ENCODE measurements around the gene TENT5C.
"Not testable (repeated sequence)": the region's sequence is repeated elsewhere in the genome, so short reads cannot be mapped to it uniquely, and the experiment has no call there.

The TENT5C gene

DNA sequence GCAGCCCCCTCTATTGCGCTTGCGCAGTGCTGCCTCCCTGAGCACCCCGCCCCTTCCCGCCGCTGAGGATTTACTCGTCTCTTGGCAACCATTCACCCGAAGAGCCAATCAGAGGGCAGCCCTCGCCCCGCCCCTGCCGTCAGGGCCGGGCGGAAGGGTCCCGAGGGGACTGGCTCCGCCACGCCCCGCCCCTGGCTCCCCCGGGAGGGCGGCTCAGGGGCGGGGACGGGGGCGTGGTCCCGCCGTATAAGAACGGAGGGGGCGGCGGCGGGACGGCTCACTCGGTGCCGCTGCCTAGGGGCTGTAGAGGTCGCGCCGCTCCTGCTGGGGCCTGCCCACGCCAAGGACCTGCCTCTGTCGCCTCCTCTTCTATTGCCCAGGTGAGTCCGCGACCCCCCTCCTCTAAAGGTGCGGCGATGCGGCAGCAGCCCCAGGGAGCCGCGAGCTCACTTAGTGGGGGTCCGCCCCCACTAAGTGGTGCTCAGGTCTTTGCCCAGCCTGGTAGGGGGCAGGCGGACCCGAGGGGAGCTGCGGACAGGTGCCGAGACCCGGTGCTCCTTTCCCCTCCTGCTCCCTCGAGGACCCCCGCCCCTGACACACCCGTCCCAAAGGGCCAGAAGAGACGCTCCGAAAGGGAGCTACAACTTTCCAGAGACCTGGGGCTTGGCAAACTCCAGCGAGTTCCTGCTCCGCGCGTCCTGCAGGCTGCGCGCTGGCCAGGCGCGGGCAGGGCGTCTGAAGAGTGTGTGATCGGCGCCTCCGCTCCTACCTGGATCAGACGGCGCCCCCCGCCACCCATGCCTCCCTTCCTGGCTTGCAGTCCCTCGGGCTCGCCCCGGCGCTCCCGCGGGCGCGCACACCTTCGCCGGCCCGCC is at the start of gene TENT5C:
TSS of gene TENT5C (plus strand) at position 275 of the 875 bp plus-strand sequence. CDS start 16,821 bp downstream, outside the sequence.
- TF ChIP-seq ZNF274 (IDR thresholded peaks at IDR 0.05; ENCODE audit: low read depth, low read length) = no peak
- H3K4me3 ChIP-seq (ENCODE audit: low read length) = peak within 1 kb of the TSS; percentile 74

DNA sequence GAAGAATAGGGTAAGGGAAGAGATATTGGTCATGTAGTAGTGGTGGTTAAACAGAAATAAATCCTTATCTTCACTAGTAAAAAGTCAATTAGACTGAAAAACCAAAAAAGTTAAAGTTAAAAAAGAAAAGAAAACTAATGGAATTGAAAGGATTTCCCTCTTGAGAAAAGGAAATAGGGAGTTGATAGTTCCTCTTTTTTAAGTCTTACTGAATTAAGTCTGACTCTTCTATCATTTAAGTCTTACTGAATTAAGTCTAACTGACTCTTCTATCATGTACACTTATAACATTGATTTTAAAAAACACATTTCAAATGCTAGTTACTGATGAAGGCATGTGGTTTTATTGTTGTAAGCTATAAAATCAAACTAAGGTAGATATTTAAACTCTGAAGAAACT is 49.5 kb upstream of the TENT5C start:
- H3K4me3 ChIP-seq (ENCODE audit: low read length) = no peak overlapping the region
- TF ChIP-seq ZNF274 (IDR thresholded peaks at IDR 0.05; ENCODE audit: low read depth, low read length) = no peak

DNA sequence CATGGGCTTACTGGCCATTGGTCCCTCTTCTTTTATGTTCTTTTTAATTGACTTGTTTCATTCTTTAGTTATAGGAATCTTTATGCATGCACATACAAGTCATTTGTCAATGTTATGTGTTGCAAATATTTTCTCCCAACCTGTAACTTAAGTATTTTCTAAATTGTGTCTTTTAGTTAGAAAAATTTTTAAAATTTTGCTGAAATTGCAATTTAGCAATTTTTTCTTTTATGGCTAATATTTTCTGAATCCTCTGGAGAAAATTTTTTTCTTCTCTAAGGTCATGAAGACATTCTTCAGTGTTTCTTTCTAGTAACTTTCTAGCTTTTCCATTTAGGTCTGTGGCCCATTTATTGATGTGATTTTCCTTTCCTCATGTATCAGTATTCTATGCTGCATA is 48.9 kb upstream of the TENT5C start:
- no peak overlapping the region for H3K4me3 ChIP-seq (ENCODE audit: low read length)
- TF ChIP-seq ZNF274 (IDR thresholded peaks at IDR 0.05; ENCODE audit: low read depth, low read length) = no peak

DNA sequence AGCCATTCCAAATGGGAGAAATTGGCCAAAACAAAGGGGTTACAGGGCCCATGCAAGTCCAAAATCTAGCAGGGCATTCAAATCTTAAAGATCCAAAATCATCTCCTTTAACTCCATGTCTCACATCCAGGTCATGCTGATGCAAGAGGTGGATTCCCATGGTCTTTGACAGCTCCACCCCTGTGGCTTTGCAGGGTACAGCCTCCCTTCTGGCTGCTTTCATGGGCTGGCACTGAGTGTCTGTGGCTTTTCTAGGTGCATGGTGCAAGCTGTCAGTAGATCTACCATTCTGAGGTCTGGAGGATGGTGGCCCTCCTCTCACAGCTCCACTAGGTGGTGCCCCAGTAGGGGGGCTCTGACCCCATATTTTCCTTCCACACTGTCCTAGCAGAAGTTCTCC is 47.4 kb upstream of the TENT5C start:
- not testable (repeated sequence) for H3K4me3 ChIP-seq (ENCODE audit: low read length)

DNA sequence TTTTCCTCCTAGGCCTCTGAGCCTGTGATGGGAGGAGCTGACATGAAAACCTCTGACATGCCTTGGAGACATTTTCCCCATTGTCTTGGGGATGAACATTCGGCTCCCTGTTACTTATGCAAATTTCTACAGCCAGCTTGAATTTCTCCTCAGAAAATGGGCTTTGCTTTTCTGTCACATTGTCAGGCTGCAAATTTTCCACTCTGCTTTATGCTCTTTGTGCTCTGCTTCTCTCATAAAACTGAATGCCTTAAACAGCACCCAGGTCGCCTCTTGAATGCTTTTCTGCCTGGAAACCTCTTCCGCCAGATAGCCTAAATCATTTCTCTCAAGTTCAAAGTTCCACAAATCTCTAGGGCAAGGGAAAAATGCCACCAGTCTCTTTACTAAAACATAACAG is 46.7 kb upstream of the TENT5C start:
- H3K4me3 ChIP-seq (ENCODE audit: low read length) = no peak overlapping the region
- no peak for TF ChIP-seq ZNF274 (IDR thresholded peaks at IDR 0.05; ENCODE audit: low read depth, low read length)

DNA sequence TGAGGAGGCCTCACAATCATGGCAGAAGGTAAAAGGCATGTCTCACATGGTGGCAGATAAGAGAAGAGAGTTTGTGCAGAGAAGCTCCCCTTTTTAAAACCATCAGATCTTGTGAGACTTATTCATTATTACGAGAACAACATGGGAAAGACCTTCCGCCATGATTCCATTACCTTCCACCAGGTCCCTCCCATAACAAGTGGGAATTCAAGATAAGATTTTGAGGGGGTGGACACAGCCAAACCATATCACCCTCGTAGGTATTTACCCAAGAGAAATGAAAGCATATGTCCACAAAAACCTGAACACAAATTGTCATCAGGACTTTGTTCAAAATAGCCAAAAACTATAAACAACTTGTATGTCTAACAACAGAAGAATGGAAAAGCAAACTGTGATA is 45.9 kb upstream of the TENT5C start:
- TF ChIP-seq ZNF274 (IDR thresholded peaks at IDR 0.05; ENCODE audit: low read depth, low read length) = no peak
- no peak overlapping the region for H3K4me3 ChIP-seq (ENCODE audit: low read length)

DNA sequence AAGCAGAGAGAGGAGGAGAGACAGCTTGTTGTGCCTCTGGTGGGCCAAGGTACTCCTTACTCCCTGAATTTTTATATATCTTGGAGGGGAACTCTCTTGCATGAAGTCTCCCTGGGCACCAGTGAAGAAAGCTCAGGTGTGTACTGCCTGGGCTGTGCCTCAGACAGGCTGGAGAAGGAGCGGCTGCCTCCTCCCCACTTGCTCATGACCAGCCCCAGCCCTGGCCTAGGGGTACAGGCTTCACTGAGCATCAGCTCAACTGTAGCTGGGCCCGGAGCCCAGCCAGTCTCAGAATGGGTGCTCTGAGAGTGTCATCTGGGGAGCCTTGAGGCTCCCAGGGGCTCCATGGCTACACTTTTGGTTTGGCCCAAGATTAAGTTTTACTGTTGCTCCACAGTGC is 44.8 kb upstream of the TENT5C start:
- no peak for TF ChIP-seq ZNF274 (IDR thresholded peaks at IDR 0.05; ENCODE audit: low read depth, low read length)
- no peak overlapping the region for H3K4me3 ChIP-seq (ENCODE audit: low read length)

DNA sequence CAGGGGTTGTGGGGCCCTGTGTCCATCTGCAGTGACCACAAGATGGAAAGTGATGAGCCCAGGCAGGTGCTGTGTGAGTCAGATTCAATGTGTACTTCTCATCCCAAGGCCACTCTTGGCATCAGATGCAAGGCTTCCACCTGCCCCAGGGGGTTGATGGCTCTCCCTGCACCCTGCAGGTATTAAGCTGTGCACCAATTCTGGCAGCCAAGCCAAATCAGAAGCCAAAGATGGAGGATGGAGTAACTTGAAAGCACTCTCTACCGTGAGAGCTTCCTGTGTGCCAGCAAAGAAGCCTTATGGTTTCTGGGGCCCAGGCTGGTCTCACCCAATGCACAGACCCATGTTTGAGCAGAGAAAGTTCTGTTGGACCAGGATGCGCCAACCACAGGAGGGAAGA is 44.3 kb upstream of the TENT5C start:
- no peak for TF ChIP-seq ZNF274 (IDR thresholded peaks at IDR 0.05; ENCODE audit: low read depth, low read length)
- no peak overlapping the region for H3K4me3 ChIP-seq (ENCODE audit: low read length)

DNA sequence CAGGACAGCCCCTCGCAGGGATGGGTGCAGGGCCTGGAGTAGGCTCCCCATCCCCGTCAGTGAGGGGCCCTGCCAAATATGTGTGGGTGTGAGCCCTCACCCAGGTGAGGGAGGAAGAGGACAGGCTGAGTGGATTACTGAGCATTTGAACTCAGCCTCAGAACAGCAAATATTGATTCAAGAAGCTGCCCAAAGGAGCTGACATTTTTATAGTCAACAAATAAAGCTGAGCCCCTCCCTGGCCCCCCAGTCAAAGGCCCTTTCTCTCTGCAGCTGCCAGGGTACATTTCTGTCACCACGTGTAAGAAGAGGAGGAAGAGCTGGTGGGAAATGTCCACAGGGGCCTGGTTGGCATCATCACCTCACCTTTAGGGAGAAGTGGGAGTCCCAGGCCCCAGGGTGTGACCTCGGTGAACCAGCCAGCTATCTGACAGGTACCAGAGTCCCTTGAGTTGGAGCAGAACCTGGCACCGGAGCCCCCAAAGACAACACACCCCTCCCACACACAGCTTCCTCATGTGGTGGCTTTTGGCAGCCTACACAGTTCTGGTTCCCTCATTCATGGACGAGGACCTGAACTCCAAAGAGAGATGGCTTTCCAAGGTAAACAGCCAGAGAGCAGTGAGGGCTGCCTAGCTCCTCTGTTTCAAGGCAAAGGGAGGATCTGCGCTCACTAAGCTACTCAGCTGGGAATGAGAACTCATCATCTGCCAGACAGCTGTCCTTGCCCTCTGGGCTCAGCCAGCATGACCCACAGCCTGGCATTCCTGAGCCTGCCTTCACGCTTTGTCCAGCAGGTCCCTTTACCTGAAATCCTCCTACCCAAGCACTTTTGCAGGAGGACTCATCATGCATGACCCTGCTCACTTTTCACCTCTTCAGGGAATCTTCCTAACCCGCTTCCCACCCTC is 43.0 kb upstream of the TENT5C start:
- no peak for TF ChIP-seq ZNF274 (IDR thresholded peaks at IDR 0.05; ENCODE audit: low read depth, low read length)

DNA sequence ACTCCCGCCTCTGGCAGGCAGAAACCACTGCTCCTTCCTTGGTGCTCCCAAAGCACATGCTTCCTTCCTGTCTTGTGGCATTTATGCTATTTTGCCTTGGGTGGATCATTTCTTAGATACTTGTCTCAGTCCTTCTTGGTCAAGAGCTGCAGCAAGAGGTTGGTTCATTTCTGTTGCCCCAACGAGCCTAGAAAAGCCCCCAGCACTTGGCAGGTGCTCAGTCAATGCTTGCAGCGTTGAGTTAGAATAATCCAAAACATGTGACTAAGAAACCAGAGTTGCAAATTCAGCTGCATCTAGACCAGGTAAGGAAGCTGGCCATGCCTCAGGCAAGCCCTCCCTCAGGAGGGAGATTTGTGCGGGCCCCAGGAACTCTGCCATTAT is 42.4 kb upstream of the TENT5C start:
- TF ChIP-seq ZNF274 (IDR thresholded peaks at IDR 0.05; ENCODE audit: low read depth, low read length) = no peak
- H3K4me3 ChIP-seq (ENCODE audit: low read length) = no peak overlapping the region

More for the DNA sequence above, 43.0 kb upstream of the TENT5C start:
- H3K4me3 ChIP-seq (ENCODE audit: low read length) = no peak overlapping the region

DNA sequence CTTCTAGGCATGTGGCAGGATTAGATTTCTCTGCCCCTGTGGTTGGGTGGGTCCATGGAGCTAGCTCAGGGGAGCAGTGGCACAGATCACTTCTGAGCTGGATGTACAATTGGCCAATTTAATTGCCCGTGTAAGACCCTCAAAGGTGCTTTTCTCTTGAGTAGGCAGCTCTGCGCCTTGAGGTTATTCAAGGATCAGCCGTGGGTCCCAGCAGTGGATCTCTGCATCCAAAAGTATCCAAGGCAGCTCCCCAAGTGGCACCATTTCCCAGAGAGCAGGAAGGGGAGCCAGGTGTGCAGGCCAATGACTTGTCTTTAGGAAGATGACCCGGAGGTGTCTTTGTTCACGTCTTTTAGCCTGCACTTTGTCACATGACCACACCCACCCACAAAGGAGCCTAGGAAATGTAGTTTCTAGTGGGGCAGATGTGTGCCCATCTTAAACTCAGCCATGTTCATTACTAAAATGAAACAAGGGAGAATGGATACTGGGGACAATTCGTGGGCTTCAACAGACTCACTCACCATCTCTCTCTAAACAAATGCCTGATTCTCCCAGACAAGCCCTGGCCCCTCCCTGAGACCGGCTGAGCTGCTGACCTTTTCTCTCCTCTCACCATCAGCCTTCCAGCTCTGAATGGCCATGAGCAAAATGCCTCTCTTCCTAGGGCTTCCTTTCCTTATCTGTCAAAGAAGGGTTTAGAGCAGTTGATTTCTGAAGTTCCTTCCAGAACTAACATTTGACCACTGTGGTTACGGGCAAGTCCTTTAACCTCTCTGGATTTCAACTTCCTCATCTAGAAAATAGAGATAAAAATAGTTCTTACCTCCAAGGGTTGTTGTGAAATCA is 41.4 kb upstream of the TENT5C start:
- no peak for TF ChIP-seq ZNF274 (IDR thresholded peaks at IDR 0.05; ENCODE audit: low read depth, low read length)
- no peak overlapping the region for H3K4me3 ChIP-seq (ENCODE audit: low read length)

DNA sequence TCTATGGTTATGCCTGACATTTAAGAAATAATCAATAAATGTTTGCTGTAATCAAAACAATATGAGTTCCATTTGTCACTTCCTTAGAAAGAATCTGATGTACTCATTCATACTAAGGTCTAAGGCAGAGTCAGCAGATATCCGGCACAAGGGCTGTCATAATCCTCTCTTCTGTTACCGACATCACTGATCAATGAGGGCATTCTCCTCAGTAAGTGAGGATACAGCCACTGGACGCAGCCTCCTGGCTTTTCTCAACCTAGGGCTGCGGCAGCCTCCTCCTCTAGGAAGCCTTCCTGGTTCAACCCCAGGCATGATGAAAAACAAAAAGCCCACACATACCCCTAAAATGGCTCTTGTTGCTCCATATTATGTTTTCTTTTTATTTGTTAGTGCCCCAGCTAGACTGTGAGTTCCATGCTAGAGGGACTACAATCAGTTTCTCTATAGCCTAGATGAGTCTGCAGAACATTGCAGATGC is 40.7 kb upstream of the TENT5C start:
- no peak overlapping the region for H3K4me3 ChIP-seq (ENCODE audit: low read length)
- TF ChIP-seq ZNF274 (IDR thresholded peaks at IDR 0.05; ENCODE audit: low read depth, low read length) = no peak

DNA sequence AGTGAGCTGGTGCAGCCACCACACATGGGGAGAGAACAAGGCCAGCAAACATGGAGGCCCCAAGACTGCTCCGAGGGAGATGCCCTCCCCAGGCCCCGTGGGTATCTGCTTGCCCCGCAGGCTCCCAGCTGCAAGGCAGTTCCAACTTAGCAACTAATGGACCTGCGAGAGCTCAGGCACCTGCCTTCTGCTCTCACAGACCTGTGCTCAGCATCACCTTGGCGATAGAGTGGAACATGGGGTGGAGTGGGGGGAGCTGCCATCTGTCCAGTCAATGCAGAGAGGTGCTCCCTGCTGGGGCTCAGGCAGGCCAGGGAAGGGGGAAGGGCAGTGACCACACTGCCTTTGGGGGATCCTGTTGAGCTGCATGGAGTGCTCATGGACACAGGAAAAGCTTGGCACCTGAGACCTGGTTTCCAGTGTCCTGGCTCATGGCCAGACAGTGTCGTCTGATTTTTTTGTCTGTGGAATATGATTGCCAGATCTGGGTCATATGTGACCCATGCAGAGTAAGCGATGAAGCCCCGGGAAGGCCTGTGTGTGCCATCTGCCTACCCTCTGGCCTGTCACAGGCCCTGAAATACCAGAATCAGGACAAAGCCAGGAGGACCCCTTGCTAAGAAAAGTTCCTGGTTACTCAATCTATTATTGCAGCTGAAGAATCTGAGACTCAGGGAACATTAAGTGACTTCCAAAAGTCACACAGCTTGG is 39.9 kb upstream of the TENT5C start:
- no peak overlapping the region for H3K4me3 ChIP-seq (ENCODE audit: low read length)
- no peak for TF ChIP-seq ZNF274 (IDR thresholded peaks at IDR 0.05; ENCODE audit: low read depth, low read length)
